A549 (cell line): ENCODE measurements around the gene KRTAP4-1.

Source experiments
- EP300 ChIP-seq, 2 experiments: fragments of >200 bp; sonication (Bioruptor Twin); formaldehyde crosslinking; IDR thresholded peaks; 2 replicates in 1 of 2; 3 replicates in 1 of 2; pipeline ENCODE4 v1.6.1; 2016 to 2017
- POLR2A ChIP-seq: IDR thresholded peaks from 2 replicates; pipeline ENCODE4 v1.6.1; 2012; ENCODE audit warnings: mild to moderate bottlenecking, low read length
- RCOR1 ChIP-seq: fragments of 150-350 bp; IDR thresholded peaks from 2 replicates; pipeline ENCODE4 v1.6.1; 2014; ENCODE audit warnings: antibody characterized with exemption, low read length, low read depth
- ZSCAN20 ChIP-seq: fragments of 250-450 bp; sonication (Bioruptor Pico); IDR thresholded peaks from 2 replicates; pipeline ENCODE4 v1.8.0; 2022; ENCODE audit warnings: mild to moderate bottlenecking, moderate library complexity
- TF ChIP-seq, protein P1 (sequence below): fragments of >200 bp; sonication (Bioruptor Twin); formaldehyde crosslinking; IDR thresholded peaks from 3 replicates; pipeline ENCODE4 v1.5.1; 2016
- TF ChIP-seq, protein P2 (sequence below): fragments of 200-600 bp; sonication (generic); IDR thresholded peaks from 2 replicates; pipeline ENCODE4 v1.6.1; 2016; ENCODE audit warnings: antibody characterized with exemption, mild to moderate bottlenecking, moderate library complexity

DNA sequence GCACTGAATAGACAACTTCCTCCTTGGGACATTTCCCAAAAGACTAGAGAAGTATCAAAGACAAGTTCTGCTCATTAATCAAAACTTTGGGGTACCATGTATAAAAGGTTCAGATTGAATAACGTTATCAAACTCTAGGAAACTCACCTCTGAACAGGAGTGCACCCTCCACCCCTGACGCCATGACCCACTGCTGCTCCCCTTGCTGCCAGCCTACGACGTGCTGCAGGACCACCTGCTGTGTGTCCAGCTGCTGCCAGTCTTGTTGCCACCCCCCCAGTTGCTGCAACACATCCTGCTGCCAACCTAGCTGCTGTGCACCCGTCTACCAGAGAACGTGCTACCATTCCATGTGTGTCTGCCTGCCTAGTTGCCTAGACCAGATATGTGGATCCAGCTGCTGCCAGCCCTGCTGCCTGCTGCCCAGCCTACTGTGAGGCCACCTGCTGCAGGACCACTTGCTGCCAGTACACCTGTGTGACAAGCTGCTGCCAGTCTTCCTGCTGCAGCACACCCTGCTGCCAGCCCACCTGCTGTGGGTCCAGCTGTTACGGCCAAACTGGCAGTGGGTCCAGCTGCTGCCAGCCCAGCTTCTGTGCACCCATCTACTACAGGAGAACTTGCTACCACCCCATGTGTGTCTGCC is 27.9 kb upstream of the KRTAP4-1 start:
- no peak for TF ChIP-seq EP300 (IDR thresholded peaks at IDR 0.05)
- TF ChIP-seq, protein P1, sequence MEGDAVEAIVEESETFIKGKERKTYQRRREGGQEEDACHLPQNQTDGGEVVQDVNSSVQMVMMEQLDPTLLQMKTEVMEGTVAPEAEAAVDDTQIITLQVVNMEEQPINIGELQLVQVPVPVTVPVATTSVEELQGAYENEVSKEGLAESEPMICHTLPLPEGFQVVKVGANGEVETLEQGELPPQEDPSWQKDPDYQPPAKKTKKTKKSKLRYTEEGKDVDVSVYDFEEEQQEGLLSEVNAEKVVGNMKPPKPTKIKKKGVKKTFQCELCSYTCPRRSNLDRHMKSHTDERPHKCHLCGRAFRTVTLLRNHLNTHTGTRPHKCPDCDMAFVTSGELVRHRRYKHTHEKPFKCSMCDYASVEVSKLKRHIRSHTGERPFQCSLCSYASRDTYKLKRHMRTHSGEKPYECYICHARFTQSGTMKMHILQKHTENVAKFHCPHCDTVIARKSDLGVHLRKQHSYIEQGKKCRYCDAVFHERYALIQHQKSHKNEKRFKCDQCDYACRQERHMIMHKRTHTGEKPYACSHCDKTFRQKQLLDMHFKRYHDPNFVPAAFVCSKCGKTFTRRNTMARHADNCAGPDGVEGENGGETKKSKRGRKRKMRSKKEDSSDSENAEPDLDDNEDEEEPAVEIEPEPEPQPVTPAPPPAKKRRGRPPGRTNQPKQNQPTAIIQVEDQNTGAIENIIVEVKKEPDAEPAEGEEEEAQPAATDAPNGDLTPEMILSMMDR: no peak
- TF ChIP-seq POLR2A: no peak
- TF ChIP-seq, protein P2, sequence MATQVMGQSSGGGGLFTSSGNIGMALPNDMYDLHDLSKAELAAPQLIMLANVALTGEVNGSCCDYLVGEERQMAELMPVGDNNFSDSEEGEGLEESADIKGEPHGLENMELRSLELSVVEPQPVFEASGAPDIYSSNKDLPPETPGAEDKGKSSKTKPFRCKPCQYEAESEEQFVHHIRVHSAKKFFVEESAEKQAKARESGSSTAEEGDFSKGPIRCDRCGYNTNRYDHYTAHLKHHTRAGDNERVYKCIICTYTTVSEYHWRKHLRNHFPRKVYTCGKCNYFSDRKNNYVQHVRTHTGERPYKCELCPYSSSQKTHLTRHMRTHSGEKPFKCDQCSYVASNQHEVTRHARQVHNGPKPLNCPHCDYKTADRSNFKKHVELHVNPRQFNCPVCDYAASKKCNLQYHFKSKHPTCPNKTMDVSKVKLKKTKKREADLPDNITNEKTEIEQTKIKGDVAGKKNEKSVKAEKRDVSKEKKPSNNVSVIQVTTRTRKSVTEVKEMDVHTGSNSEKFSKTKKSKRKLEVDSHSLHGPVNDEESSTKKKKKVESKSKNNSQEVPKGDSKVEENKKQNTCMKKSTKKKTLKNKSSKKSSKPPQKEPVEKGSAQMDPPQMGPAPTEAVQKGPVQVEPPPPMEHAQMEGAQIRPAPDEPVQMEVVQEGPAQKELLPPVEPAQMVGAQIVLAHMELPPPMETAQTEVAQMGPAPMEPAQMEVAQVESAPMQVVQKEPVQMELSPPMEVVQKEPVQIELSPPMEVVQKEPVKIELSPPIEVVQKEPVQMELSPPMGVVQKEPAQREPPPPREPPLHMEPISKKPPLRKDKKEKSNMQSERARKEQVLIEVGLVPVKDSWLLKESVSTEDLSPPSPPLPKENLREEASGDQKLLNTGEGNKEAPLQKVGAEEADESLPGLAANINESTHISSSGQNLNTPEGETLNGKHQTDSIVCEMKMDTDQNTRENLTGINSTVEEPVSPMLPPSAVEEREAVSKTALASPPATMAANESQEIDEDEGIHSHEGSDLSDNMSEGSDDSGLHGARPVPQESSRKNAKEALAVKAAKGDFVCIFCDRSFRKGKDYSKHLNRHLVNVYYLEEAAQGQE: no peak
- no peak for TF ChIP-seq RCOR1
- TF ChIP-seq ZSCAN20 (CRISPR knock-in tag): no peak
